Neural progenitor cell (in vitro differentiated cells): ENCODE data around the gene MARVELD1. TPM values are rescaled to one million over a fixed set of nuclear protein-coding genes. Genes with fewer than 3 reads are reported as not detected.

Experiments used
- DNase-seq: peaks from one replicate; pipeline ENCODE4 v3.0.0-alpha.2; 2016; ENCODE audit warnings: low spot score
- H2AFZ ChIP-seq: fragments of 200-600 bp; sonication (generic); replicated peaks from 2 replicates; pipeline ENCODE4 v1.6.1; 2016; ENCODE audit warnings: antibody characterized with exemption
- H3F3A ChIP-seq: fragments of 200-600 bp; sonication (generic); 2 replicates; pipeline ENCODE4 v1.6.1; 2016; ENCODE audit warnings: antibody characterized with exemption, low read depth
- H3K27ac ChIP-seq: fragments of 200-600 bp; sonication (generic); 2 replicates; pipeline ENCODE4 v1.5.1; 2016; ENCODE audit warnings: mild to moderate bottlenecking
- H3K27me3 ChIP-seq: fragments of 200-600 bp; sonication (generic); 2 replicates; pipeline ENCODE4 v1.6.1; 2016; ENCODE audit warnings: mild to moderate bottlenecking, moderate library complexity
- H3K36me3 ChIP-seq: fragments of 200-600 bp; sonication (generic); 2 replicates; pipeline ENCODE4 v1.5.1; 2016
- H3K4me1 ChIP-seq: fragments of 200-600 bp; sonication (generic); 2 replicates; pipeline ENCODE4 v1.6.1; 2016; ENCODE audit warnings: mixed run types
- H3K4me2 ChIP-seq: fragments of 200-600 bp; sonication (generic); 2 replicates; pipeline ENCODE4 v1.6.1; 2016
- H3K4me3 ChIP-seq: fragments of 200-600 bp; sonication (generic); 2 replicates; pipeline ENCODE4 v1.5.1; 2016
- H3K79me2 ChIP-seq: fragments of 200-600 bp; sonication (generic); 2 replicates; pipeline ENCODE4 v1.6.1; 2016; ENCODE audit warnings: low read depth
- H3K9ac ChIP-seq: fragments of 200-600 bp; sonication (generic); 2 replicates; pipeline ENCODE4 v1.6.1; 2016
- H3K9me3 ChIP-seq: fragments of 200-600 bp; sonication (generic); 2 replicates; pipeline ENCODE4 v1.5.1; 2016; ENCODE audit warnings: low read depth
- H4K20me1 ChIP-seq: fragments of 200-600 bp; sonication (generic); 2 replicates; pipeline ENCODE4 v1.6.1; 2016; ENCODE audit warnings: low read depth
- H3K27ac Mint-ChIP-seq: 3 replicates; pipeline ENCODE4 v1.8.0; 2021; ENCODE audit warnings: mixed read lengths
- H3K27me3 Mint-ChIP-seq: 2 replicates; pipeline ENCODE4 v1.8.0; 2022; ENCODE audit warnings: low read depth, mild to moderate bottlenecking, inconsistent platforms, moderate library complexity, mixed read lengths; ENCODE audit not compliant: insufficient read depth
- H3K36me3 Mint-ChIP-seq: 3 replicates; pipeline ENCODE4 v1.8.0; 2021; ENCODE audit warnings: mixed read lengths
- H3K4me1 Mint-ChIP-seq: 3 replicates; pipeline ENCODE4 v1.8.0; 2021; ENCODE audit warnings: mixed read lengths
- H3K4me3 Mint-ChIP-seq: 3 replicates; pipeline ENCODE4 v1.8.0; 2021; ENCODE audit warnings: mild to moderate bottlenecking, moderate library complexity, mixed read lengths
- H3K9me3 Mint-ChIP-seq: 3 replicates; pipeline ENCODE4 v1.8.0; 2020; ENCODE audit warnings: mixed read lengths
- CTCF ChIP-seq: fragments of 200-600 bp; sonication (generic); IDR thresholded peaks from 2 replicates; pipeline ENCODE4 v1.5.1; 2017; ENCODE audit warnings: antibody characterized with exemption, mild to moderate bottlenecking
- EZH2 ChIP-seq: fragments of 200-600 bp; sonication (generic); IDR thresholded peaks from 2 replicates; pipeline ENCODE4 v1.6.1; 2017; ENCODE audit warnings: antibody characterized with exemption, mild to moderate bottlenecking, moderate library complexity
- EZH2phosphoT487 ChIP-seq: fragments of 200-600 bp; sonication (generic); IDR thresholded peaks from 2 replicates; pipeline ENCODE4 v1.6.1; 2017; ENCODE audit warnings: antibody characterized with exemption
- total RNA-seq: library from RNA; depleted of rRNA; stranded (reverse); fragments of >200 nt; gene quantifications from 2 replicates; pipeline ENCODE4 v1.2.3, GENCODE V29; 2015; ENCODE audit warnings: low replicate concordance

Gene MARVELD1
- total RNA-seq, 1 donor from 2014 or later: 7.1 TPM

- H3K4me3 Mint-ChIP-seq: no peak overlapping the region
- no peaks in the 10 kb centered on the region for H3K27me3 ChIP-seq
- DNase-seq: no peak
- H3K9me3 Mint-ChIP-seq: no peaks in the 10 kb centered on the region
- H3K27me3 Mint-ChIP-seq: no peaks in the 10 kb centered on the region
- H3K4me3 ChIP-seq: no peak overlapping the region
- H2AFZ ChIP-seq: no peak overlapping the region
- TF ChIP-seq EZH2phosphoT487: no peak
- TF ChIP-seq EZH2: no peak
- TF ChIP-seq CTCF: no peak
- peaks cover 3% of the 10 kb centered on the region for H3K36me3 ChIP-seq
- no peak overlapping the region for H3K27ac Mint-ChIP-seq
- no peak overlapping the region for H3K27ac ChIP-seq
- no peaks in the 10 kb centered on the region for H3K9me3 ChIP-seq
- H3K36me3 Mint-ChIP-seq: peaks cover 22% of the 10 kb centered on the region
- H3F3A ChIP-seq: no peaks in the 10 kb centered on the region
- no peak overlapping the region for H3K9ac ChIP-seq
- H3K4me1 Mint-ChIP-seq: peaks cover 9% of the 10 kb centered on the region
- no peaks in the 10 kb centered on the region for H4K20me1 ChIP-seq
- no peaks in the 10 kb centered on the region for H3K4me1 ChIP-seq
- H3K79me2 ChIP-seq: no peaks in the 10 kb centered on the region
- H3K4me2 ChIP-seq: no peak overlapping the region
These were observed 34.6 kb downstream of the MARVELD1 start for GRCh38 chr10:97748116-97748515.

- no peak overlapping the region for H3K4me3 Mint-ChIP-seq
- Histone ChIP-seq H4K20me1 (peaks cover 10% of the 10 kb centered on the region), H3K4me2 (no peak overlapping the region), H3K79me2 (no peaks in the 10 kb centered on the region), H3F3A (no peaks in the 10 kb centered on the region), H3K36me3 (no peaks in the 10 kb centered on the region), H3K9ac (no peak overlapping the region), H3K27me3 (no peaks in the 10 kb centered on the region), H3K4me1 (no peaks in the 10 kb centered on the region), H2AFZ (no peak overlapping the region), H3K9me3 (no peaks in the 10 kb centered on the region), H3K27ac (no peak overlapping the region), H3K4me3 (no peak overlapping the region)
- H3K27me3 Mint-ChIP-seq: peaks cover 2% of the 10 kb centered on the region
- peaks cover 15% of the 10 kb centered on the region for H3K36me3 Mint-ChIP-seq
- TF ChIP-seq CTCF: no peak
- TF ChIP-seq EZH2: no peak
- no peak for TF ChIP-seq EZH2phosphoT487
- H3K9me3 Mint-ChIP-seq: no peaks in the 10 kb centered on the region
- no peak for DNase-seq
- no peak overlapping the region for H3K27ac Mint-ChIP-seq
- H3K4me1 Mint-ChIP-seq: no peaks in the 10 kb centered on the region
These were observed 39.4 kb downstream of the MARVELD1 start for GRCh38 chr10:97752956-97753355.

GRCh38 chr10:97754726-97755125 is 41.2 kb downstream of the MARVELD1 start:
- no peak overlapping the region for H3K4me3 ChIP-seq
- Mint-ChIP-seq H3K4me3 (no peak overlapping the region), H3K27me3 (peaks cover 4% of the 10 kb centered on the region), H3K36me3 (peaks cover 15% of the 10 kb centered on the region), H3K4me1 (no peaks in the 10 kb centered on the region), H3K27ac (no peak overlapping the region), H3K9me3 (no peaks in the 10 kb centered on the region)
- H3K27me3 ChIP-seq: no peaks in the 10 kb centered on the region
- no peak overlapping the region for H3K4me2 ChIP-seq
- no peak overlapping the region for H3K27ac ChIP-seq
- TF ChIP-seq CTCF (no peak), EZH2phosphoT487 (no peak)
- H3K9ac ChIP-seq: no peak overlapping the region
- H3K9me3 ChIP-seq: no peaks in the 10 kb centered on the region
- peaks cover 18% of the 10 kb centered on the region for H4K20me1 ChIP-seq
- H3K36me3 ChIP-seq: no peaks in the 10 kb centered on the region
- no peak overlapping the region for H2AFZ ChIP-seq
- no peak for DNase-seq
- no peaks in the 10 kb centered on the region for H3K79me2 ChIP-seq
- no peaks in the 10 kb centered on the region for H3F3A ChIP-seq
- no peaks in the 10 kb centered on the region for H3K4me1 ChIP-seq

- H3K27ac Mint-ChIP-seq: no peak overlapping the region
These were observed 42.2 kb downstream of the MARVELD1 start for GRCh38 chr10:97755718-97756117.

More at GRCh38 chr10:97755718-97756117, 42.2 kb downstream of the MARVELD1 start:
- Mint-ChIP-seq H3K36me3 (peaks cover 15% of the 10 kb centered on the region), H3K27me3 (peaks cover 4% of the 10 kb centered on the region), H3K4me1 (peaks cover 1% of the 10 kb centered on the region), H3K9me3 (no peaks in the 10 kb centered on the region), H3K4me3 (no peak overlapping the region)
- Histone ChIP-seq H3K4me3 (no peak overlapping the region), H3K27me3 (no peaks in the 10 kb centered on the region), H3K4me2 (no peak overlapping the region), H3F3A (no peaks in the 10 kb centered on the region), H2AFZ (no peak overlapping the region), H3K4me1 (no peaks in the 10 kb centered on the region), H3K27ac (no peak overlapping the region), H3K79me2 (no peaks in the 10 kb centered on the region), H3K36me3 (no peaks in the 10 kb centered on the region), H3K9ac (no peak overlapping the region), H4K20me1 (peaks cover 28% of the 10 kb centered on the region), H3K9me3 (no peaks in the 10 kb centered on the region)
- no peak for DNase-seq
- TF ChIP-seq EZH2phosphoT487 (no peak), CTCF (no peak), EZH2 (no peak)
